CD4-positive, alpha-beta T cell (primary cell): ENCODE measurements around the gene HOXB7. TPM values are rescaled to one million over a fixed set of nuclear protein-coding genes. Genes with fewer than 3 reads are reported as not detected.

Source experiments
- ATAC-seq: fragments of 200-7000 bp; cut with Tn5 transposase; one replicate; pipeline ENCODE4 v1.10.0; 2022; ENCODE audit warnings: mild to moderate bottlenecking; ENCODE audit not compliant: poor library complexity
- CTCF ChIA-PET: fragments of 350-600 bp; sonication (Branson Sonifier 250); formaldehyde crosslinking; loops from one replicate; lab custom pipeline; 2021; ENCODE audit warnings: antibody characterized with exemption, inconsistent platforms; lab: Charles Lee
- POLR2A ChIA-PET: fragments of 350-600 bp; sonication (Branson Sonifier 250); formaldehyde crosslinking; loops from one replicate; lab custom pipeline; 2021; ENCODE audit warnings: antibody characterized with exemption, inconsistent platforms; lab: Charles Lee
- DNase-seq, 14 experiments: peaks; one replicate each; pipeline ENCODE4 v3.0.0-alpha.2; 2013 to 2020; ENCODE audit warnings: mixed read lengths in 2 of 14
- H3K27ac ChIP-seq, 2 donors: one replicate each; pipeline versions ENCODE4 v1.5.1 to v1.7.0; 2013; ENCODE audit warnings: low read length in 2 of 2, low read depth in 1 of 2, mild to moderate bottlenecking in 1 of 2
- H3K27me3 ChIP-seq, 2 experiments: 1 replicate in 1 of 2; 2 replicates in 1 of 2; pipeline versions ENCODE4 v1.6.1 to v1.7.0; 2013; ENCODE audit warnings: low read length in 2 of 2, control low read depth in 1 of 2, mild to moderate bottlenecking in 1 of 2, moderate library complexity in 1 of 2; ENCODE audit not compliant: insufficient read depth in 2 of 2, control insufficient read depth in 1 of 2
- H3K36me3 ChIP-seq: one replicate; pipeline ENCODE4 v1.6.1; 2013; ENCODE audit warnings: low read length, control low read depth; ENCODE audit not compliant: insufficient read depth
- H3K4me1 ChIP-seq: one replicate; pipeline ENCODE4 v1.6.1; 2013; ENCODE audit warnings: low read length, control low read depth; ENCODE audit not compliant: insufficient read depth
- H3K4me3 ChIP-seq: one replicate; pipeline ENCODE4 v1.5.1; 2013; ENCODE audit warnings: mild to moderate bottlenecking, low read length, moderate library complexity
- H3K9me3 ChIP-seq, 2 experiments: 1 replicate in 1 of 2; 2 replicates in 1 of 2; pipeline versions ENCODE4 v1.6.1 to v1.7.0; 2013; ENCODE audit warnings: low read length in 2 of 2, mild to moderate bottlenecking in 2 of 2, control low read depth in 1 of 2, moderate library complexity in 1 of 2; ENCODE audit not compliant: control insufficient read depth in 1 of 2, insufficient read depth in 1 of 2
- H3K27ac Mint-ChIP-seq: one replicate; pipeline ENCODE4 v1.8.0; 2020; ENCODE audit warnings: mixed read lengths
- H3K27me3 Mint-ChIP-seq: one replicate; pipeline ENCODE4 v1.8.0; 2021; ENCODE audit warnings: mixed read lengths
- H3K36me3 Mint-ChIP-seq: one replicate; pipeline ENCODE4 v1.8.0; 2021; ENCODE audit warnings: low read depth, mixed read lengths
- H3K4me1 Mint-ChIP-seq: one replicate; pipeline ENCODE4 v1.8.0; 2021; ENCODE audit warnings: low read depth, mixed read lengths
- H3K4me3 Mint-ChIP-seq: one replicate; pipeline ENCODE4 v1.8.0; 2020; ENCODE audit warnings: mild to moderate bottlenecking, mixed read lengths
- H3K9me3 Mint-ChIP-seq: one replicate; pipeline ENCODE4 v1.8.0; 2020; ENCODE audit warnings: mixed read lengths
- intact Hi-C, 2 experiments: fragments of 100-400 bp; cut with DNase I in 1 of 2; cut with micrococcal nuclease in 1 of 2; formaldehyde crosslinking; loops; one replicate each; pipeline versions ENCODE4 v1.15.1 to v1.9.0; 2023 to 2025; cut with DNase I, micrococcal nuclease
- total RNA-seq, 174 experiments: library from RNA in 2 of 174; stranded (reverse) in 2 of 174; gene quantifications; one replicate each; pipeline ENCODE4 v1.2.3 and lab custom pipeline; 2021 to 2026
- TF ChIP-seq, protein P1 (sequence below): fragments of 200-600 bp; IDR thresholded peaks from one replicate; pipeline ENCODE4 v1.8.0; 2022; ENCODE audit warnings: antibody characterized with exemption, mild to moderate bottlenecking

HOXB7 gene
- total RNA-seq, 2 experiments from 2014 or later: not detected

DNA sequence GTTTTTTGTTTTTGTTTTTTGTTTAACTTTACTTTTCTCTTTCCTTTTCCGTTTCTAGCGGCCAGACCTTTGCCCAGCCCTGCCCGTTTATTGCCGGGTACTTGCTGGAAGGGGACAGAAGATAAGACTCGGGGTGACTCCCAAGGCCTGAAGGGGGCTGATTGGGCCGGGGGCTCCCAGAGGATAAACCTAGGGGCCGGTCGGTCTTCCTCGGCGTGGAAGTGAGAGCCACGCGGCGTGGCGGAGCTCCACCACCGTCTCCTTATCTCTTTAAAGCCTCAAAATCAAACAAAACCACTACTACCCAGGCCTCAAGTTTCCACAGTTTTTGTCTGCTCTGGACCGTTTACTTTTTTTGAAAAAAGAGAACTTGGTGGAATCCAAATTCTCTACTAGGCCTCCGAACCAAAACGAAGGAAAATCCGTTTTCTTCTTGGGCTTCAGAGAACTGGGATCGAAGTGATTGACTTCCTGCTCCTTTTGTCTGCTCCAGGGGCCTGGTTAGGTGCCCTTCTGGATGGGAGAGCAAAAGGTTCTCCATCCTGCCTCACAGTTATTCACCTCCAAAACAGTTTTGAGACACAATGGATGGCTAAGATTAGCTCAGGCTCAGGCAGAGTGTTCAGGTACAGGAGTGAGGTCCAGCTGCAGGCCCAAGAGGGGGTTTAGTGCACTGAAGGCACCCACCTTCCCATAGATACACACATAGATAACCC is 23.8 kb upstream of the HOXB7 start:
- peaks cover 87 to 97% of the 10 kb centered on the region in 2 experiments for H3K27me3 ChIP-seq
- no peak overlapping the region for H3K4me3 ChIP-seq
- ChIA-PET POLR2A (no interaction called here), CTCF (interaction anchor here (3.2 kb wide), 1 partner anchor 13 kb away, joined by 13 read pairs; no protein-coding TSS in a partner anchor)
- Mint-ChIP-seq H3K9me3 (no peaks in the 10 kb centered on the region), H3K4me1 (peaks cover 11% of the 10 kb centered on the region), H3K36me3 (no peaks in the 10 kb centered on the region), H3K27me3 (peaks cover 98% of the 10 kb centered on the region), H3K27ac (no peak overlapping the region), H3K4me3 (no peak overlapping the region)
- TF ChIP-seq, protein P1, sequence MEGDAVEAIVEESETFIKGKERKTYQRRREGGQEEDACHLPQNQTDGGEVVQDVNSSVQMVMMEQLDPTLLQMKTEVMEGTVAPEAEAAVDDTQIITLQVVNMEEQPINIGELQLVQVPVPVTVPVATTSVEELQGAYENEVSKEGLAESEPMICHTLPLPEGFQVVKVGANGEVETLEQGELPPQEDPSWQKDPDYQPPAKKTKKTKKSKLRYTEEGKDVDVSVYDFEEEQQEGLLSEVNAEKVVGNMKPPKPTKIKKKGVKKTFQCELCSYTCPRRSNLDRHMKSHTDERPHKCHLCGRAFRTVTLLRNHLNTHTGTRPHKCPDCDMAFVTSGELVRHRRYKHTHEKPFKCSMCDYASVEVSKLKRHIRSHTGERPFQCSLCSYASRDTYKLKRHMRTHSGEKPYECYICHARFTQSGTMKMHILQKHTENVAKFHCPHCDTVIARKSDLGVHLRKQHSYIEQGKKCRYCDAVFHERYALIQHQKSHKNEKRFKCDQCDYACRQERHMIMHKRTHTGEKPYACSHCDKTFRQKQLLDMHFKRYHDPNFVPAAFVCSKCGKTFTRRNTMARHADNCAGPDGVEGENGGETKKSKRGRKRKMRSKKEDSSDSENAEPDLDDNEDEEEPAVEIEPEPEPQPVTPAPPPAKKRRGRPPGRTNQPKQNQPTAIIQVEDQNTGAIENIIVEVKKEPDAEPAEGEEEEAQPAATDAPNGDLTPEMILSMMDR: no peak
- no peaks in the 10 kb centered on the region for H3K36me3 ChIP-seq
- H3K4me1 ChIP-seq: peaks cover 20% of the 10 kb centered on the region
- peaks cover 0 to 25% of the 10 kb centered on the region in 2 experiments for H3K9me3 ChIP-seq
- ATAC-seq (no peak), DNase-seq (no peak)
- intact Hi-C loops: no loop called here
- H3K27ac ChIP-seq: no peak overlapping the region

DNA sequence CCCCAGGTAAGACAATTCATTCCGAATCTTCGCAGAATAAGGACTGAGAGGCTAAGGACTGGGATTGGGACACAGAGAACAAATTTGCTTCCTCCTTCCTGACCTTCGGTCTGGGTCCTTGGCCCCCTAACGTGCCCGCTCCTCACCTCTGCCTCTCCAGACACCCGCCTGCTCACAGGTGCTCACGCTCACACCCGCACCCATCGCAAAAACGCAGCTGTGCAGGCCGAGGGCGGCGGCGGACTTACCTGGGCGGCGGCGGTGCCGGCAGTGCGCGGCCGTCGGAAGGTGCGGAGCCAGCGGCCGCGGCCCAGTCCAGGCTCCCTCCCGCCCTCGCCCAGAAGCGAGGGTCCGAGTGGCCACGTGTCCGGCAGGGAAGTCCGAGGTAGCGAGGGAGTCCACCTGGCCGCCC is 22.5 kb upstream of the HOXB7 start:
- POLR2A ChIA-PET: no interaction called here
- no peaks in the 10 kb centered on the region for H3K9me3 Mint-ChIP-seq
- H3K4me3 Mint-ChIP-seq: no peak overlapping the region
- H3K4me1 Mint-ChIP-seq: peaks cover 11% of the 10 kb centered on the region
- peak in 1 of 14 experiments; percentile 2 for DNase-seq
- no peak overlapping the region for H3K4me3 ChIP-seq
- TF ChIP-seq, protein P1: no peak
- peaks cover 0 to 25% of the 10 kb centered on the region in 2 experiments for H3K9me3 ChIP-seq
- H3K27ac Mint-ChIP-seq: no peak overlapping the region
- no peaks in the 10 kb centered on the region for H3K36me3 ChIP-seq
- intact Hi-C loops: no loop called here
- H3K36me3 Mint-ChIP-seq: no peaks in the 10 kb centered on the region
- H3K27me3 Mint-ChIP-seq: peaks cover 98% of the 10 kb centered on the region
- peaks cover 20% of the 10 kb centered on the region for H3K4me1 ChIP-seq
- CTCF ChIA-PET: no interaction called here
- ATAC-seq: no peak
- no peak overlapping the region for H3K27ac ChIP-seq
- H3K27me3 ChIP-seq: peaks cover 88 to 98% of the 10 kb centered on the region in 2 experiments

DNA sequence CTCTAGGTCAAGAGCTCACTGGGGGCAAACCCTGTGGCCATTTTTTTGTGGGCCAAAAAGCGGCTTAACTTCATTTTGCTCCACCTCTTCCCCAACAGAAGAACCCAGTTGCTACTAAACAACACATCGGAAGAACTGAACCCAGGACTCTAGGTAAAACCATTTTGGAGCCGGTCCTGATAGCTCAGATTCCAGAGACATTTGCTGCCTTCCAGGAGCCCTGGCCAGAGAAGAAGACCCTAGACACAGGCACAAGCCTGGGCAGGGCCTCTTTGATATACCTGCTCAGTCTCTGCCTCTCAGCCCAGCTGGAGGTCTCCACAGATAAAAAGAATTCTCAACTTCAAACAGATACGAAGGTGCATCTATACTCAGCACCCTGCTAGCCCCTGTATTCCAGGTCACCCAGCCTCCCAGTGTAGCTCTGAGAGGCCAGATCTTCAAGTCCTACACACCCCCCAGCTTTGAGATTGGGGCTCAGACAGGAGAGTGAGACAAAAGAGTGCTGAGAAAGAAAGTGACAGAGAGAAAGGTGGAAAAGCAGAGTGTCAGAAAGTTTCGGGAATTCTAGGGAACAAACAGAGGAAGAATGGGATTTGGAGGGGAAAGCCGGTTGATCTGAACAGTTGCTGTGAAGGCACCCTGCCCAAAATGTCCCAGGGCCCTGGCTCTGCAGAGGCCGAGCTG is 21.9 kb upstream of the HOXB7 start:
- no peak overlapping the region for H3K4me3 Mint-ChIP-seq
- POLR2A ChIA-PET: interaction anchor here (1.1 kb wide), 1 partner anchor 9 kb away, joined by 3 read pairs; no protein-coding TSS in a partner anchor
- TF ChIP-seq, protein P1: no peak
- peaks cover 98% of the 10 kb centered on the region for H3K27me3 Mint-ChIP-seq
- no peak overlapping the region for H3K27ac Mint-ChIP-seq
- DNase-seq (no peak), ATAC-seq (no peak)
- intact Hi-C loops: no loop called here
- no peaks in the 10 kb centered on the region for H3K36me3 Mint-ChIP-seq
- Histone ChIP-seq H3K4me1 (peaks cover 20% of the 10 kb centered on the region), H3K9me3 (peaks cover 0 to 29% of the 10 kb centered on the region in 2 experiments), H3K4me3 (no peak overlapping the region), H3K36me3 (no peaks in the 10 kb centered on the region), H3K27ac (no peak overlapping the region), H3K27me3 (peaks cover 91 to 98% of the 10 kb centered on the region in 2 experiments)
- H3K9me3 Mint-ChIP-seq: no peaks in the 10 kb centered on the region
- CTCF ChIA-PET: interaction anchor here (0.7 kb wide), 1 partner anchor 20 kb away, joined by 3 read pairs; no protein-coding TSS in a partner anchor
- peaks cover 11% of the 10 kb centered on the region for H3K4me1 Mint-ChIP-seq
